Vagina (tissue), 2 donors: ENCODE results near the gene EHBP1.

ENCODE experiments used
- CTCF ChIP-seq, 3 experiments: fragments of 450-650 bp in 2 of 3; fragments of 200-600 bp in 1 of 3; sonication (generic) in 1 of 3; IDR thresholded peaks; one replicate each; pipeline ENCODE4 v1.5.1; 2017 to 2019; ENCODE audit warnings: antibody characterized with exemption in 3 of 3, mild to moderate bottlenecking in 2 of 3, moderate library complexity in 2 of 3
- POLR2A ChIP-seq, 2 donors: fragments of 450-650 bp; IDR thresholded peaks; one replicate each; pipeline ENCODE4 v1.6.1; 2017; ENCODE audit warnings: antibody characterized with exemption in 2 of 2, mild to moderate bottlenecking in 2 of 2, moderate library complexity in 2 of 2
- POLR2AphosphoS5 ChIP-seq, 2 donors: sonication (generic); formaldehyde crosslinking; IDR thresholded peaks; one replicate each; pipeline ENCODE4 v1.9.0; 2017; ENCODE audit warnings: antibody characterized with exemption in 2 of 2, mild to moderate bottlenecking in 2 of 2, low read depth in 1 of 2; ENCODE audit not compliant: insufficient read depth in 1 of 2

GRCh38 chr2:62792408-62792807 lies 86.9 kb downstream of the EHBP1 start:
- TF ChIP-seq CTCF (IDR thresholded peaks at IDR 0.05) (no peak), POLR2A (IDR thresholded peaks at IDR 0.05) (no peak), POLR2AphosphoS5 (IDR thresholded peaks at IDR 0.05; ENCODE audit: insufficient read depth in 1 of 2, low read depth in 1 of 2) (no peak)
